Measurements from ENCODE around the gene MAPK8IP3.
A peak's percentile ranks its signal among the peaks of the same experiment; 100 is the strongest.

Gene MAPK8IP3

DNA sequence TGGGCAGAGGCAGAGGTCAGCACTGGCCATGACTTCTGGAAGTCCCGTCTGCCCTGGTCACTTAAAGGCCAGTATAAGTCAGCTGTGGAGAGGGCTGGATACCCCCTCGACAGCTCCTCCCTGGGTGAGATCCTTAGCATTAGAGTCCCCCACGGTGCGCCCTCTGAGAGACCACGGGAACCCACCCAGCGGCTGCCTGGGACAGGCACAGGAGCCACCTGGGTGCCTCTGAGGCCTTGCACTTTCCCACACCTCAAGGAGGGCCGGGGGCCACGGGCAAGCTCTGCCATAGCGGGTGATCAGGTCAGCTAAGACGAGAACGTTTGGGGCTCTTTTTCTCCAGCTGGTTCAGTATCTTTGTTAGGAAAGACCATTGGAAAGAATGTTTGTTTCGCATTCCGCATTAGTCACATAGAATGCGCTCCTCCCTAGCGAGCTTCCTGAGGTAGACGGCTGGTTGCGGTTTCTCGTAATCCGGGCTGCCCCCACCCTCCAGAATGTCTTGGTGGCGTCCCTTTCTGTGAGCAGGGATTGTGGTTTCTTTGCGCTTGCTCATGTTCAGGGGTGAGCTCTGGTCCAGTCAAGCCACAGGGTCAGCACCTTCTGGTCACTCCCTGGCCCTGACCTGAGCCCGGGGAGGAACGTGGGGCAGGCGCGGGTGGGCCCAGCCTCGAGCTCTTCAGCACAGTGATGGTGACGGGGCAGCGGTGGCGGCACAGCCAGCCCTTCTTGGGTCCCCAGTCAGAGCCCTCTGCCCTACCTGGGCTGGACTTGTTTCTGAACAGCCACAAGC, 40.1 kb downstream of the MAPK8IP3 start:
- DNase-seq (ENCODE audit: low read depth in 2 of 2), result peak; percentile 65 to 84
- H3K4me3 ChIP-seq (replicated peaks in 1 of 2; ENCODE audit: low read depth in 2 of 2, low read length in 2 of 2), result no peak overlapping the region
- TF ChIP-seq, protein P1, sequence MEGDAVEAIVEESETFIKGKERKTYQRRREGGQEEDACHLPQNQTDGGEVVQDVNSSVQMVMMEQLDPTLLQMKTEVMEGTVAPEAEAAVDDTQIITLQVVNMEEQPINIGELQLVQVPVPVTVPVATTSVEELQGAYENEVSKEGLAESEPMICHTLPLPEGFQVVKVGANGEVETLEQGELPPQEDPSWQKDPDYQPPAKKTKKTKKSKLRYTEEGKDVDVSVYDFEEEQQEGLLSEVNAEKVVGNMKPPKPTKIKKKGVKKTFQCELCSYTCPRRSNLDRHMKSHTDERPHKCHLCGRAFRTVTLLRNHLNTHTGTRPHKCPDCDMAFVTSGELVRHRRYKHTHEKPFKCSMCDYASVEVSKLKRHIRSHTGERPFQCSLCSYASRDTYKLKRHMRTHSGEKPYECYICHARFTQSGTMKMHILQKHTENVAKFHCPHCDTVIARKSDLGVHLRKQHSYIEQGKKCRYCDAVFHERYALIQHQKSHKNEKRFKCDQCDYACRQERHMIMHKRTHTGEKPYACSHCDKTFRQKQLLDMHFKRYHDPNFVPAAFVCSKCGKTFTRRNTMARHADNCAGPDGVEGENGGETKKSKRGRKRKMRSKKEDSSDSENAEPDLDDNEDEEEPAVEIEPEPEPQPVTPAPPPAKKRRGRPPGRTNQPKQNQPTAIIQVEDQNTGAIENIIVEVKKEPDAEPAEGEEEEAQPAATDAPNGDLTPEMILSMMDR (IDR thresholded peaks at IDR 0.05; ENCODE audit: low read depth, low read length), result no peak

DNA sequence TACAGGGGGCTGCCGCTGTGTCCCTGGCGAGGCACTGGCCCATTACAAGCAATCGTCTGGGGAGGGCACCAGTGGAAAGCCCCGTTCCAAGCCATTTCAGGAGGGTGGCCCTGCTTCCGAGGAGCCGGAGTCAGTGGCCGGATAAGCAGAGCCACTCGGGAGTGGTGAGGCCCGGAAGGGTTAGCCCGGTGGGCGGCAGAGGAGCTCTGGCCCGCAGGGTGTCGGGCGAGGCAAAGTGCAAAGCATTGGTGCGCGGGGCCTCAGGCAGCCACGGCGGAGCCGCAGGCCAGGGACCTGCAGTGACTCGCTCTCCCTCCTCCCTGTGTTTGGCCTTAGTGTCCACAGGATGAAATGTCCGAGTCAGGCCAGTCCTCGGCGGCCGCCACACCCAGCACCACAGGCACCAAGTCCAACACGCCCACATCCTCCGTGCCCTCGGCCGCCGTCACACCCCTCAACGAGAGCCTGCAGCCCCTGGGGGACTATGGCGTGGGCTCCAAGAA, 40.7 kb downstream of the MAPK8IP3 start:
- H3K4me3 ChIP-seq (replicated peaks in 1 of 2; ENCODE audit: low read depth in 2 of 2, low read length in 2 of 2), result no peak overlapping the region
- DNase-seq (ENCODE audit: low read depth in 2 of 2), result peak in 1 of 2 donors; percentile 72
- TF ChIP-seq, protein P1 (IDR thresholded peaks at IDR 0.05; ENCODE audit: low read depth, low read length), result no peak

DNA sequence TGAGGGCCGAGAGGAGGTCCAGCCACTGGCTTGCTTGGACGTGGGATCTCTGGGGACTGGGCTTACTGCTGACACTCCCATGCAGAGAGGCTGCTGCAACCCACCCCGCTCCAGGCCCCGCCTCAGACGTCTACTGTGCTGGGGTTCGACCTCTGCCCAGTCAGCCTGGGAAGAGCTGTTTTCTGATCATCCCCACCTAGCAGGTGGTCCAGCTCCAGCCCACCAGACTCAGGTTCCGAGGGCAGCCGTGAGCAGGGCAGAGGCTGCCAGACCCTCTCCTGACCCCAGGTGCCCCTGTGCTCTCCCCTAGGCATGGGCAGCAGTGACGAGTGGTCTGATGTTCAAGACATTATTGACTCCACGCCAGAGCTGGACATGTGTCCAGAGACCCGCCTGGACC, 41.9 kb downstream of the MAPK8IP3 start:
- no peak overlapping the region for H3K4me3 ChIP-seq (replicated peaks in 1 of 2; ENCODE audit: low read depth in 2 of 2, low read length in 2 of 2)
- TF ChIP-seq, protein P1 (IDR thresholded peaks at IDR 0.05; ENCODE audit: low read depth, low read length), result no peak
- DNase-seq (ENCODE audit: low read depth in 2 of 2), result no peak

DNA sequence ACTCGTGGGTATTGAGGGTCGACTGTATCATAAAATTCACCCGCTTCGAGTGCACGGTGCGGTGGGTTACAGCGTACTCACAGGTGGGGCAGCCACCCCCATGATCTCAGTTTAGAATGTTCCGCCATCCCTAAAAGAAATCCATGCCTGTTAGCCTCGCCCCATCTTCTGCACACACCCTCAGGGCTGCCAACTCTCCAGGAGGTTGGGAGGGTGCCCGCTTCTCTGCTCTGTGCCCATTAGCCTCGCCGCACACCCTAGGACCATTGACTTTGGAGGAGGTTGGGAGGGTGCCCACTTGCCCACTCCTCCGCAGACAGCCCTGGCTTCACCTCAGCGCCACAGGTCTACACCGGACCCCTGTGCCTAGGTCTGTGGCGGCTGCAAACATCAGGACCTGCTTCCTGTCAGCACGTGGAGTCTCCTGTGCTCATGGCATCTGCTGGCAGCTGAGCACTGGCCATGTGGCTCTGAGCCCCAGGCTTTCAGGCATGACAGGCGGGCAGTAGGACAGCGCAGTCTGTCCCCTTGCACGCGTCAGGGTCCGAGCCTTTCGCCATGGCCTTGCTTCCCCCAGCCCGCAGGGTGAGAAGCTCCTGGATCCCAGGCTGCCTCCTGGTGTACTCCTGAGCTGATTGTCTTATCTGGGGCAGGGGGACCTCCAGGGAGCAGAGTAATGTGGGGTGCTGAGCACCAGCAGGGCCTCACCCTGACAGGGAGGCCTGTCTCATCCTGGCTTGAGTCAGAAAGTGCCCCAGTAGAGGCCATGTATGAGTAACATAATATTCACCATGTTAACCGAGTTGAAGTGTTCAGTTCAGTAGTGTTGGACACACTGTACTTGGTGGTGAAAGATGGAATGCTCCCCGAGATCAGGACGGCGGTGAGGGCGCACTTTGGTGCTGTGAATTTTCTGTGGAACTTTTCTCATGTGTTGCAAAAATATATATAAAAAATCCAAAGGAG, 43.4 kb downstream of the MAPK8IP3 start:
- DNase-seq (ENCODE audit: low read depth in 2 of 2), result peak in 1 of 2 donors; percentile 67
- TF ChIP-seq, protein P1 (IDR thresholded peaks at IDR 0.05; ENCODE audit: low read depth, low read length), result no peak

DNA sequence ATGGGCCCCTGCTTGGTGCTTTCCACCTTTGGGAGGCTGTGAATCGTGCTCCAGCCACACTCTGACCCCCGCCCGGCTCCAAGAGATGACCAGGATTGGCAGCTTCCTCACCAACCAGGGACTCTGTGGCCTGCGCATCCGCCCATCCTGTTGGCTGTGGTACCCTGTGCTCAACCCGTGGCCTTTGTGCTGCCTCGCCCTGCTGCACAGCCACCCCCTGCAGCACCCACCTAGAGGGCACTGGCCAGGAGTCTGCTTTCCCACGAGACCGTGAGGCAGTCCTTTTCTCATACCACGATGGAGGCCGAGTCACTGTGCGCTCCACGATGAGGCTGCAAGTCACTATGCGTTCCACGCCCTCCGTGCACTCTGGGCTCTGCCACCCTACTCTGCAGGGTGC, 46.0 kb downstream of the MAPK8IP3 start:
- H3K4me3 ChIP-seq (replicated peaks in 1 of 2; ENCODE audit: low read depth in 2 of 2, low read length in 2 of 2), result no peak overlapping the region
- DNase-seq (ENCODE audit: low read depth in 2 of 2), result no peak
- TF ChIP-seq, protein P1 (IDR thresholded peaks at IDR 0.05; ENCODE audit: low read depth, low read length), result no peak

More for the DNA sequence above, 43.4 kb downstream of the MAPK8IP3 start:
- H3K4me3 ChIP-seq (replicated peaks in 1 of 2; ENCODE audit: low read depth in 2 of 2, low read length in 2 of 2), result no peak overlapping the region

DNA sequence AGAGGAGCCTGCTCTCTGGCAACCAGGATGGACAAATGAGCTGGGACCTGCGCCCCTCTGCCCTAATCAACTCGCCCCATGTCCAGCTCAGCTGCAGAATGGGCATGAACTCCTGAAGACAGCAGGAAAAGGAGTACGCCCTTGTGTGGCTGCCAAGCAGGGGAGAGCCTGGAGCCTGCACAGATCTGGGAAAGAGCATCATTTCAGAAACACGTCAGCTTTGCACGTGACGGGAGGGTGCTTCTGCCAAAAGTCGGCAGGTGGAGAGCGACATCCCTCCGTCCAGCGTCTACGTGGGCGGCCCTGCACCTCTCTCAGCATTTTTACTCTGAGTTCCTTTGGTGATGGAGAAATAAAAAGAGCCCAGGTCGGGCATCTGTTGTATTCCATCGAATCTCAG, 46.9 kb downstream of the MAPK8IP3 start:
- TF ChIP-seq, protein P1 (IDR thresholded peaks at IDR 0.05; ENCODE audit: low read depth, low read length), result no peak
- no peak for DNase-seq (ENCODE audit: low read depth in 2 of 2)
- H3K4me3 ChIP-seq (replicated peaks in 1 of 2; ENCODE audit: low read depth in 2 of 2, low read length in 2 of 2), result no peak overlapping the region
